C4-2B (cell line): Measurements from ENCODE around the gene SMYD4.
"Not testable (repeated sequence)": the region's sequence is repeated elsewhere in the genome, so short reads cannot be mapped to it uniquely, and the experiment has no call there.

ENCODE experiments used
- H3K27ac ChIP-seq: fragments of 450-650 bp; 2 replicates; pipeline ENCODE4 v1.5.1; 2017
- CTCF ChIP-seq: fragments of 450-650 bp; conservative IDR thresholded peaks from 2 replicates; pipeline ENCODE4 v1.5.1; 2017; ENCODE audit warnings: mild to moderate bottlenecking
- ZFX ChIP-seq: fragments of 450-650 bp; IDR thresholded peaks from 2 replicates; pipeline ENCODE4 v1.6.1; 2017

SMYD4 gene

GRCh38 chr17:1800240-1800639, 29.5 kb downstream of the SMYD4 start:
- no peak overlapping the region for H3K27ac ChIP-seq
- TF ChIP-seq CTCF: no peak
- TF ChIP-seq ZFX: no peak

GRCh38 chr17:1797846-1798245, 31.9 kb downstream of the SMYD4 start:
- not testable (repeated sequence) for H3K27ac ChIP-seq

GRCh38 chr17:1797323-1797722, 32.4 kb downstream of the SMYD4 start:
- no peak overlapping the region for H3K27ac ChIP-seq
- TF ChIP-seq CTCF (no peak), ZFX (no peak)

DNA sequence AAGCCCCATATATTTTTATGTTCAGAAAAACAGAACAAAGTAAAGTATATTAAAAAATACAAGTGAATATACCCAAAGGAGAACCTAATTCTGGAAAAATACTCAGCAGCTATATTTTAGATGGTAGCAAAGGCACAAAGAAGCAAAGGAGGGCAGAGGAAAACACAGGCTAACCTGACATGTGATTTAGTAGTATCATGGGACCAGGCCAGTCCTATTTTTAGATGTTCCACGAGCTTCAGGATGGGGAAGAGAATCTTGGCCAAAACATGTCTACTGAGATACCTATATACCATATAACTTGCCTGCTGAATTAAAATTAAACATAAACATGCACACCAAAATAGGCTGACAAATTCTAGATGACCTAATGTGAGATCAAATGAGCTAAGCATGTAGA, 32.9 kb downstream of the SMYD4 start:
- no peak overlapping the region for H3K27ac ChIP-seq
- no peak for TF ChIP-seq ZFX
- no peak for TF ChIP-seq CTCF

DNA sequence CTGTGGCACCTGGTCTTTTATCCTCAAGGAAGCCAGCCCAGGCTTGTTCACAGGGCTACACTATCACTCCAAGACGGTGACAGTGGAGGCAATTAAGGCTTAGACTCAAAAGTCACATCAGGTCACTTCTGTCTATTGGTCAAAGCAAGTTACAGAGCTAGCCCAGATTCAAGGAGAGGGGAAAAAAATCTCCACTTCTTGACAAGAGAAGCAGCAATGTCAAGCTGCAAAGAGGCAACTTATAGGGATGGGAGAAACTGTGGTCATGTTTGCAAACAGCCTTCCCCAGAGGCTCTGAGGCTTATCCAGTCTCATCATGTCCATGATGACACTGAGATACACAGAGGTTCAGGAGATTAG, 36.3 kb downstream of the SMYD4 start:
- H3K27ac ChIP-seq: no peak overlapping the region
- TF ChIP-seq ZFX (no peak), CTCF (no peak)

DNA sequence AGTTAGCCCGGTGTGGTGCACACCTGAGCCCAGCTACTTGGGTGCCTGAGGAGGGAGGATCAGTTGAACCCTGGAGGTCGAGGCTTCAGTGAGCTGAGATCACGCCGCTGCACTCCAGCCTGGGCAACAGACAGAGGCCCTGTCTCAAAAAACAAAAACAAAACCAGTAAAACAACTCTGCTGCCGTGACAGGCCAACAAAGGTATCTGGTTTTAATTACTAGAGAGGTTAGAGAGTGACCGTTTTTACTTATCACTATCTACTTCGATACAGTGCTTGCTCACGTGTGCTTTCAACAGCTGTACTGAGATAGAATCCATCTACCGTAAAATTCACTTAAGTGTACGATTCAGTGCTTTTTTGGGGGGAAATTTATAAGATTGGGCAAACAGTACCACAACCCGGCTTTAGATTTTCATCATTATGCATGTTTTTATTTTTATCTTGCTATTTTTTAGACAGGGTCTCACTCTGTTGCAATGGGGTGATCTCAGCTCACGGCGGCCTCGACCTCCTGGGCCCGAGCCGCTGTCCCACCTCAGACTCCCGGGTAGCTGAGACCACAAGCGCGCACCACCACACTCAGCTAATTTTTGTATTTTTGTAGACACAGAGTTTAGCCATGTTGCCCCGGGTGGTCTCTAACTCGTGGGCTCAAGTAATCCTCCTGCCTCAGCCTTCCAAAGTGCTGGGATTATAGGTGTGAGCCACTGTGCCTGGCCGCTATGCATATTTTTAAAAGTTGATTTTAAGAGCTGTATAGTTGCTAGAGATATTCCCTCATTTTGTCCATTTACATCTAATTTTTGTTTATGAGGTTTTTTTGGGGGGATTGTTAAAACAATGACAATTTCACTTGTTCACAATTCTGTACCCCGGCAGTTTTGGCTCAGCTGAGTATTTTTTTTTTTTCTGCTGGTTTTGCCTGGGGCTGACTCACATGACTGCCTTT, 36.9 kb downstream of the SMYD4 start:
- H3K27ac ChIP-seq: no peak overlapping the region
- TF ChIP-seq CTCF (no peak), ZFX (no peak)

DNA sequence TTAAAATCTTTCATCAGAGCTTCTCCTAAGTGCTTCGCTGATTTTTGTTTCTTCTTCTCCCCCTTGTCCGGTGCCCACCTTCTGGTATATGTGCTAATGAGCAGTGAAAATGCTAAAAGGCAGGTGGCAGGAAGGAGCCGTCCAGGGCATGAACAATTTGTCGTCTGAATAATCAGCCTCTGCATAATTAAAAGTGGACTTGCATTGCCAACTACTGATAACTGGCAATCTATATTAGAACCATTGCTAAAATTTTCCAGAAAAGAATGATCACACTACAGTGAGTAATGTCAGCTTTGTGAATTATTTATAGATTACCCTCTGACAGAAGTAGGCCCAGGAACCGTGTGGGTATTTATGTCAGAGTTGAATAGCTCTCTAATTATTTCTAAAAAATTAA, 39.8 kb downstream of the SMYD4 start:
- no peak overlapping the region for H3K27ac ChIP-seq

More for the DNA sequence above, 39.8 kb downstream of the SMYD4 start:
- TF ChIP-seq ZFX: no peak
- no peak for TF ChIP-seq CTCF
